ENCODE measurements around the gene SRPRA. TPM values are rescaled to one million over a fixed set of nuclear protein-coding genes. Genes with fewer than 3 reads are reported as not detected.

The SRPRA gene
- total RNA-seq, 1 experiment from 2014 or later, result 64.3 TPM

DNA sequence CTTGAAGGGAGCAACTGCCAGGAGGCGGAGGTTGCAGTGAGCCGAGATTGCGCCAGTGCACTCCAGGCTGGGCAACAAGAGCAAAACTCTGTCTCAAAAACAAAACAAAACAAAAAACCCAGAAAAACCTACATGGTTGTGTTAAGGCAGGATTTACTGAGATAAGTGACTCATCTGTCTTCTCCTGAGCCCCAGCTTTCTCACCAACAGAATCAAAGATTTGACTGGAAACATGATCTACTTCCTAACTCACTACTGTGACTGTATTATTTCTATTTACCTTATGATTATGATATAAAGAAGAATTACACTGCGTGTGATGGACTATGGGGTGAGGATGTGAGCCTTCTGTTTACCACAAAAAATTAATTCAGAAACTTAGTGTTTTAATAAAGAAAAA is 35.3 kb downstream of the SRPRA start:
- no peak overlapping the region for H2AFZ ChIP-seq (ENCODE audit: low read length)
- DNase-seq, result no peak
- no peak overlapping the region for H2BK20ac ChIP-seq (ENCODE audit: low read depth, low read length, poor library complexity, severe bottlenecking)
- TF ChIP-seq, protein P1, sequence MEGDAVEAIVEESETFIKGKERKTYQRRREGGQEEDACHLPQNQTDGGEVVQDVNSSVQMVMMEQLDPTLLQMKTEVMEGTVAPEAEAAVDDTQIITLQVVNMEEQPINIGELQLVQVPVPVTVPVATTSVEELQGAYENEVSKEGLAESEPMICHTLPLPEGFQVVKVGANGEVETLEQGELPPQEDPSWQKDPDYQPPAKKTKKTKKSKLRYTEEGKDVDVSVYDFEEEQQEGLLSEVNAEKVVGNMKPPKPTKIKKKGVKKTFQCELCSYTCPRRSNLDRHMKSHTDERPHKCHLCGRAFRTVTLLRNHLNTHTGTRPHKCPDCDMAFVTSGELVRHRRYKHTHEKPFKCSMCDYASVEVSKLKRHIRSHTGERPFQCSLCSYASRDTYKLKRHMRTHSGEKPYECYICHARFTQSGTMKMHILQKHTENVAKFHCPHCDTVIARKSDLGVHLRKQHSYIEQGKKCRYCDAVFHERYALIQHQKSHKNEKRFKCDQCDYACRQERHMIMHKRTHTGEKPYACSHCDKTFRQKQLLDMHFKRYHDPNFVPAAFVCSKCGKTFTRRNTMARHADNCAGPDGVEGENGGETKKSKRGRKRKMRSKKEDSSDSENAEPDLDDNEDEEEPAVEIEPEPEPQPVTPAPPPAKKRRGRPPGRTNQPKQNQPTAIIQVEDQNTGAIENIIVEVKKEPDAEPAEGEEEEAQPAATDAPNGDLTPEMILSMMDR (conservative IDR thresholded peaks at IDR 0.05), result no peak
- H4K91ac ChIP-seq (ENCODE audit: insufficient read length, low read depth, low read length), result no peak overlapping the region
- no peak overlapping the region for H3K56ac ChIP-seq (ENCODE audit: insufficient read length, low read depth, low read length)
- H2BK120ac ChIP-seq (ENCODE audit: low read depth, low read length, poor library complexity, severe bottlenecking), result no peak overlapping the region
- no peak overlapping the region for H4K5ac ChIP-seq (ENCODE audit: insufficient read length, low read depth, low read length)
- no peak overlapping the region for H2AK5ac ChIP-seq (ENCODE audit: insufficient read length, low read length)
- H2BK5ac ChIP-seq (ENCODE audit: insufficient read length, low read length), result no peak overlapping the region
- H2BK15ac ChIP-seq (ENCODE audit: low read depth, low read length), result no peak overlapping the region
- H4K20me1 ChIP-seq (ENCODE audit: control insufficient read depth, insufficient read depth, insufficient read length), result no peaks in the 10 kb centered on the region
- H3K9me3 ChIP-seq (ENCODE audit: control insufficient read depth, low read depth, low read length), result no peaks in the 10 kb centered on the region
- H3K4ac ChIP-seq (ENCODE audit: low read depth, low read length), result no peak overlapping the region
- H3K9me3 Mint-ChIP-seq, result no peaks in the 10 kb centered on the region; a peak in 1 of 5 replicates
- H4K8ac ChIP-seq (replicated peaks; ENCODE audit: insufficient read length, low read depth, low read length), result no peak overlapping the region
- WGBS (ENCODE audit: extremely low coverage, insufficient read length, low lambda C conversion rate), result no CpG with 5 or more reads among the region's 4 CpGs
- H3K23ac ChIP-seq (ENCODE audit: insufficient read length, low read depth, low read length), result no peak overlapping the region
- H3K14ac ChIP-seq (ENCODE audit: insufficient read depth, low read length), result no peak overlapping the region
- H3K27ac ChIP-seq (ENCODE audit: insufficient read length, low read depth, low read length), result no peak overlapping the region
- H3K4me1 Mint-ChIP-seq, result no peaks in the 10 kb centered on the region
- no peak overlapping the region for H3T11ph ChIP-seq (ENCODE audit: low read length)
- H3K4me1 ChIP-seq (ENCODE audit: insufficient read depth, low read length), result no peaks in the 10 kb centered on the region
- H3K23me2 ChIP-seq (ENCODE audit: insufficient read length, low read depth, low read length, poor library complexity, severe bottlenecking), result no peaks in the 10 kb centered on the region
- H3K79me1 ChIP-seq (ENCODE audit: insufficient read depth, low read depth, low read length, poor library complexity, severe bottlenecking), result no peaks in the 10 kb centered on the region
- H2BK12ac ChIP-seq (ENCODE audit: insufficient read length, low read depth, low read length), result no peak overlapping the region
- H3K4me2 ChIP-seq (ENCODE audit: insufficient read depth, insufficient read length, low read length), result no peak overlapping the region
- H3K27me3 ChIP-seq (ENCODE audit: insufficient read depth, low read length), result no peaks in the 10 kb centered on the region
- H3K18ac ChIP-seq (ENCODE audit: insufficient read length, low read depth, low read length), result no peak overlapping the region
- H3K36me3 Mint-ChIP-seq (ENCODE audit: insufficient read depth in 1 of 3, low read depth in 3 of 3), result peaks cover 7 to 36% (median 24%) of the 10 kb centered on the region in 3 experiments
- no peak overlapping the region for H3K9ac ChIP-seq (ENCODE audit: extremely low read depth, insufficient read length, low read length)
- no peak overlapping the region; a peak in 1 of 7 replicates for H3K27ac Mint-ChIP-seq
- H3K27me3 Mint-ChIP-seq (ENCODE audit: low read depth), result no peaks in the 10 kb centered on the region
- no peaks in the 10 kb centered on the region; the same call in 1 of the 2 replicates for H3K79me2 ChIP-seq (ENCODE audit: insufficient read depth, low read length)
- H3K4me3 Mint-ChIP-seq, result no peak overlapping the region
